HEK293T (cell line): Measurements from ENCODE around the gene FARP2.

Source experiments
- CTCF ChIA-PET: fragments of 350-600 bp; formaldehyde crosslinking; extraction: SDS; loops from one replicate; lab custom pipeline; 2021; ENCODE audit warnings: antibody characterized with exemption, inconsistent platforms; lab: Yijun Ruan, JAX
- POLR2A ChIA-PET: fragments of 350-600 bp; formaldehyde crosslinking; extraction: SDS; loops from one replicate; lab custom pipeline; 2020; ENCODE audit warnings: antibody characterized with exemption, inconsistent platforms; lab: Yijun Ruan, JAX
- DNase-seq: peaks from one replicate; pipeline ENCODE4 v3.0.0; 2012; ENCODE audit warnings: mixed read lengths; ENCODE audit errors: extremely low spot score
- ARNT ChIP-seq: fragments of 450-650 bp; IDR thresholded peaks from 2 replicates; pipeline ENCODE4 v1.6.1; 2017; ENCODE audit warnings: mild to moderate bottlenecking
- BHLHE40 ChIP-seq: fragments of 450-650 bp; IDR thresholded peaks from 2 replicates; pipeline ENCODE4 v1.6.1; 2016; ENCODE audit warnings: mild to moderate bottlenecking, moderate library complexity, borderline replicate concordance
- CTBP1 ChIP-seq: fragments of 450-650 bp; IDR thresholded peaks from 2 replicates; pipeline ENCODE4 v1.6.1; 2016; ENCODE audit warnings: borderline replicate concordance
- ELF4 ChIP-seq: fragments of 450-650 bp; IDR thresholded peaks from 2 replicates; pipeline ENCODE4 v1.6.1; 2017; ENCODE audit warnings: antibody characterized with exemption
- FOXA1 ChIP-seq: fragments of 450-650 bp; IDR thresholded peaks from 2 replicates; pipeline ENCODE4 v1.6.1; 2016; ENCODE audit warnings: mild to moderate bottlenecking
- FOXK2 ChIP-seq: fragments of 450-650 bp; IDR thresholded peaks from 2 replicates; pipeline ENCODE4 v1.6.1; 2016; ENCODE audit warnings: mild to moderate bottlenecking
- FOXM1 ChIP-seq: fragments of 450-650 bp; IDR thresholded peaks from 2 replicates; pipeline ENCODE4 v1.6.1; 2017; ENCODE audit warnings: mild to moderate bottlenecking, borderline replicate concordance
- HDGF ChIP-seq: fragments of 450-650 bp; IDR thresholded peaks from 2 replicates; pipeline ENCODE4 v1.6.1; 2017; ENCODE audit warnings: antibody characterized with exemption, borderline replicate concordance
- L3MBTL2 ChIP-seq: fragments of 450-650 bp; conservative IDR thresholded peaks from 2 replicates; pipeline ENCODE4 v1.6.1; 2016; ENCODE audit warnings: mild to moderate bottlenecking
- LEF1 ChIP-seq: fragments of 450-650 bp; IDR thresholded peaks from 2 replicates; pipeline ENCODE4 v1.6.1; 2017; ENCODE audit warnings: mild to moderate bottlenecking, borderline replicate concordance
- NFRKB ChIP-seq: fragments of 450-650 bp; IDR thresholded peaks from 2 replicates; pipeline ENCODE4 v1.6.1; 2016; ENCODE audit warnings: mild to moderate bottlenecking, moderate library complexity
- SP1 ChIP-seq: fragments of 450-650 bp; IDR thresholded peaks from 2 replicates; pipeline ENCODE4 v1.6.1; 2017
- SUZ12 ChIP-seq: fragments of 450-650 bp; IDR thresholded peaks from 2 replicates; pipeline ENCODE4 v1.6.1; 2016; ENCODE audit warnings: mild to moderate bottlenecking
- TARDBP ChIP-seq: fragments of 450-650 bp; IDR thresholded peaks from 2 replicates; pipeline ENCODE4 v1.6.1; 2016
- ZNF384 ChIP-seq: fragments of 450-650 bp; IDR thresholded peaks from 2 replicates; pipeline ENCODE4 v1.6.1; 2016
- TF ChIP-seq, protein P1 (sequence below): fragments of 450-650 bp; IDR thresholded peaks from 2 replicates; pipeline ENCODE4 v1.6.1; 2016

Gene FARP2

DNA sequence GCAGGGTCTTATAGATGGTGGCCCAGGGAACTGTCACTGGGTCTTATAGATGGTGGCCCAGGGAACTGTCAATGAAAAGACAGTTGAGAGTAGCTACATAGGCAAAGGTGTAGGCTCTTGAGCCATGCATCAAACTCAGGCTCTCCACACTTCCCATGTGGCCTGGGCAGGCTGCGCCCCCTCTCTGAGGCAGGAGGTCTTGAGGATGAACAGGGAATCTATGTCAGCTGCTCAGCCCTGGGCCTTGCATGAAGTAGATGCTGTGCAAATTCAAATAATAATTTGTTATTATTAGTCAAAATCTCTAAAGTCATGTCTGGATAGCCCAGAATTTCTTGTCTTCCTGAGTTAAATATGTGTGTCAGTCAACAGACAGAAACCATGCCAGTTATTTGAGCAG, 125.6 kb downstream of the FARP2 start:
- CTCF ChIA-PET = no interaction called here
- no peak for DNase-seq
- POLR2A ChIA-PET = no interaction called here
- TF ChIP-seq ARNT = no peak
- TF ChIP-seq LEF1 = no peak
- no peak for TF ChIP-seq L3MBTL2
- TF ChIP-seq SUZ12 = no peak
- TF ChIP-seq SP1 = no peak
- TF ChIP-seq, protein P1, sequence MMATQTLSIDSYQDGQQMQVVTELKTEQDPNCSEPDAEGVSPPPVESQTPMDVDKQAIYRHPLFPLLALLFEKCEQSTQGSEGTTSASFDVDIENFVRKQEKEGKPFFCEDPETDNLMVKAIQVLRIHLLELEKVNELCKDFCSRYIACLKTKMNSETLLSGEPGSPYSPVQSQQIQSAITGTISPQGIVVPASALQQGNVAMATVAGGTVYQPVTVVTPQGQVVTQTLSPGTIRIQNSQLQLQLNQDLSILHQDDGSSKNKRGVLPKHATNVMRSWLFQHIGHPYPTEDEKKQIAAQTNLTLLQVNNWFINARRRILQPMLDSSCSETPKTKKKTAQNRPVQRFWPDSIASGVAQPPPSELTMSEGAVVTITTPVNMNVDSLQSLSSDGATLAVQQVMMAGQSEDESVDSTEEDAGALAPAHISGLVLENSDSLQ = no peak
- no peak for TF ChIP-seq TARDBP
- TF ChIP-seq FOXK2 = no peak
- TF ChIP-seq ZNF384 = no peak
- no peak for TF ChIP-seq ELF4
- TF ChIP-seq FOXA1 = no peak
- no peak for TF ChIP-seq CTBP1
- TF ChIP-seq NFRKB = no peak
- TF ChIP-seq FOXM1 = no peak

DNA sequence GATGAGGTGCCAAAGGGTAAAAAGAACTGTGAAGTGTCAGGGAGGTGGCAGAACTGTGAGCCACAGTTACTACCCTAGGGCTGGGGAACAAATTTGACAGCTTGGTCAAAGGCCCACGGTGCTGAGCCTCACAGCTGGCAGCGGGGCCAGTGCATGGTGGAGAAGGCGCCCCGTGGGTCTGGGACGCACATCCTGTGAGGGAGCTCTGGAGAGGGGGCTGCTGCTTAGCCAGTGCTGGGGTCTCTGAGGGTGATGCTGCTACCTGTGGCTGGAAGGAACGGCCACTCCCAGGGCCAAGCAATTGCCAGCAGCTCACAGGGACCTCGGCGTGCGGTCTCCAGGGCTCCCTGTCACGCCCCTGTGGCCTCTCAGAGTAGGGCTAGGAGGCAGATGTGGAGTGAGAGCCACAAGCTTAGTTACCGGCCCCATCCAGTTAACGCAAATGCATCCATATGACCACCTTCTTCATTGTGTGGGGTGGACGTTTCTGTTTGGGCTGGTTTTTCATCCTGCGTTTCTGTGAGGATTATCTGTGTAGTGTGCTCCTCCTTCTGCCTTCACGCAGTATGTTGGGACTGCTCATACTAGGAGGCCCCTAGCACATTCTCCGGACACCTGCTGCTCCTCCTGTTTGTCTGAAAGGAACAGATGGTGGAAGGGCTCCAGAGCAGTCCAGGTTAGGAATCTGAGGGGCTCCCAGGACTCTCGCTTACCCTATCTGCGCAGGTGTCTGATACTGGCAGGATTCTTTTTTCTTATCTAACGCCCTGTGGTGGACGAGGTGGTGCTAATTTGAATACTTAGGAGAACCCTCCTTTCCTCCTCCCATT, 126.3 kb downstream of the FARP2 start:
- CTCF ChIA-PET = no interaction called here
- DNase-seq = no peak
- TF ChIP-seq ELF4 = no peak
- TF ChIP-seq FOXK2 = no peak
- TF ChIP-seq BHLHE40 = no peak
- TF ChIP-seq HDGF = no peak
- no peak for TF ChIP-seq ARNT
- TF ChIP-seq SP1 = no peak
- no peak for TF ChIP-seq CTBP1
- no peak for TF ChIP-seq FOXM1
- TF ChIP-seq TARDBP = no peak
- no peak for TF ChIP-seq ZNF384
- POLR2A ChIA-PET = no interaction called here

DNA sequence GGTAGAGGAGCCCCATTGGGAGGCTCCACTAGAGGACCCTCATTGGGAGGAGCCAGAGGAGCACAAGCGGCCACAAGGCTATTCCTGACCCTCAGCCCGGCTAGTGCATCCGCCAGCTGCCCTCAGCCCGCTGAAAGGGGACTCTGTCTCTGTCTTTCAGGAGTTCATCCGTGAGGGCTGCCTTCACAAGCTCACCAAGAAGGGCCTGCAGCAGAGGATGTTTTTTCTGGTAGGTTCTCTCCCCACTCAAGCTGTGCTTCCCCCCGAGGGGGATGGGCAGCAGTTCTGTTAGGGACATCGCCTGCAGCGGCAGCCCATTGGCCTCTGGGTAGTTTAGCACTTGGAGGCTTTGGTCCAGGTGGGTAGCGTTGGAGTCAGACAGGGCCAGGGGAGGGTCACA, 127.2 kb downstream of the FARP2 start:
- CTCF ChIA-PET = no interaction called here
- DNase-seq = no peak
- POLR2A ChIA-PET = no interaction called here
- no peak for TF ChIP-seq HDGF
- TF ChIP-seq TARDBP = no peak
- TF ChIP-seq FOXA1 = no peak
- no peak for TF ChIP-seq FOXM1
- no peak for TF ChIP-seq ELF4
- no peak for TF ChIP-seq ZNF384
- no peak for TF ChIP-seq SUZ12
- no peak for TF ChIP-seq LEF1
- no peak for TF ChIP-seq FOXK2
- TF ChIP-seq BHLHE40 = no peak
- no peak for TF ChIP-seq ARNT
- TF ChIP-seq, protein P1 = no peak
- no peak for TF ChIP-seq SP1
- TF ChIP-seq NFRKB = no peak
- no peak for TF ChIP-seq L3MBTL2

DNA sequence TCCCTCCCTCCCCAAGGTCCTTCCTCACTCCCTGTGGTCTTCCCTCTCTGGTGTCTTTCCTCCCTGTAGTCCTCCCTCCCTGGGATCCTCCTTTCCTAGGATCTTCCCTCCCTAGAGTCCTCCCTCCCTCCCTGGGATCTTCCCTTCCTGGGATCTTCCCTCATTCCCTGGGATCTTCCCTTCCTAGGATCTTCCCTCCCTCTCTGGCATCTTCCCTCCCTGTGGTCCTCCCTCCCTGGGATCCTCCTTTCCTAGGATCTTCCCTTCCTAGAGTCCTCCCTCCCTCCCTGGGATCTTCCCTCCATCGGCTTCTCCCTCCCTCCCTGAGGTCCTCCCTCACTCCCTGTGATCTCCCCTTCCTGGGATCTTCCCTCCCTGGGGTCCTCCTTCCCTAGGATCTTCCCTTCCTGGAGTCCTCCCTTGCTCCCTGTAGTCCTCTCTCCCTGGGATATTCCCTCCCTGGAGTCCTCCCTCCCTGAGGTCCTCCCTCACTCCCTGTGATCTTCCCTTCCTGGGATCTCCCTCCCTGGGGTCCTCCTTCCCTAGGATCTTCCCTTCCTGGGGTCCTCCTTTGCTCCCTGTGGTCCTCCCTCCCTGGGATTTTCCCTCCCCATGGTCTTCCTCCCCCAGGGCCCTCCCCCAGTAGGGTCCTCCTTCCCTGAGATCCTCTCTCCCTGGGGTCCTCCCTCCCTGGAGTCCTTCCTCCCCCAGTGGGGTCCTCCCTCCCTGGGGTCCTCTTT, 129.3 kb downstream of the FARP2 start:
- POLR2A ChIA-PET = no interaction called here
- TF ChIP-seq, protein P1 = no peak
- no peak for DNase-seq
- CTCF ChIA-PET = no interaction called here

DNA sequence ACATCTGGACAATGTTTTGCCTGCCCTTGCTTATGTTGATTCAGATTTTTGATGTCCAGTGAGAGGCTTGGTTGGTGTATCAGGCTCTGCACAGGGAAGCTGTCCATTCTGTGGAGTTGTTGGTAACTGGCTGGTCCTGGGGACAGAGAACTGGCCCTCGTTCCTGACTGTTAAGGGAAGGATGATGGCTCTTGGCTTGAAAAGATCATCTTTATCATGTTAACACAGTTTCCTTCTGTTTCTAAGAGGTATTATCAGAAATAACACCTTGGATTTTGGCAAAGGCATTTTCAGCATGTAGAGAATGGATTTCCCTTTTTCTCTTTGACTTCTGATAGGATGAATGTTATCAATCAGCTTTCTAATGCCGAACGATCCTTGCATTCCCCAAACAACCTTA, 133.0 kb downstream of the FARP2 start:
- ChIA-PET POLR2A (no interaction called here), CTCF (no interaction called here)
- DNase-seq = no peak
- TF ChIP-seq ARNT = no peak
- TF ChIP-seq L3MBTL2 = no peak
- no peak for TF ChIP-seq HDGF
- no peak for TF ChIP-seq FOXM1
- no peak for TF ChIP-seq ELF4
- TF ChIP-seq SUZ12 = no peak
- no peak for TF ChIP-seq CTBP1
- TF ChIP-seq ZNF384 = no peak
- no peak for TF ChIP-seq TARDBP
- no peak for TF ChIP-seq FOXK2
- no peak for TF ChIP-seq BHLHE40
- no peak for TF ChIP-seq FOXA1

DNA sequence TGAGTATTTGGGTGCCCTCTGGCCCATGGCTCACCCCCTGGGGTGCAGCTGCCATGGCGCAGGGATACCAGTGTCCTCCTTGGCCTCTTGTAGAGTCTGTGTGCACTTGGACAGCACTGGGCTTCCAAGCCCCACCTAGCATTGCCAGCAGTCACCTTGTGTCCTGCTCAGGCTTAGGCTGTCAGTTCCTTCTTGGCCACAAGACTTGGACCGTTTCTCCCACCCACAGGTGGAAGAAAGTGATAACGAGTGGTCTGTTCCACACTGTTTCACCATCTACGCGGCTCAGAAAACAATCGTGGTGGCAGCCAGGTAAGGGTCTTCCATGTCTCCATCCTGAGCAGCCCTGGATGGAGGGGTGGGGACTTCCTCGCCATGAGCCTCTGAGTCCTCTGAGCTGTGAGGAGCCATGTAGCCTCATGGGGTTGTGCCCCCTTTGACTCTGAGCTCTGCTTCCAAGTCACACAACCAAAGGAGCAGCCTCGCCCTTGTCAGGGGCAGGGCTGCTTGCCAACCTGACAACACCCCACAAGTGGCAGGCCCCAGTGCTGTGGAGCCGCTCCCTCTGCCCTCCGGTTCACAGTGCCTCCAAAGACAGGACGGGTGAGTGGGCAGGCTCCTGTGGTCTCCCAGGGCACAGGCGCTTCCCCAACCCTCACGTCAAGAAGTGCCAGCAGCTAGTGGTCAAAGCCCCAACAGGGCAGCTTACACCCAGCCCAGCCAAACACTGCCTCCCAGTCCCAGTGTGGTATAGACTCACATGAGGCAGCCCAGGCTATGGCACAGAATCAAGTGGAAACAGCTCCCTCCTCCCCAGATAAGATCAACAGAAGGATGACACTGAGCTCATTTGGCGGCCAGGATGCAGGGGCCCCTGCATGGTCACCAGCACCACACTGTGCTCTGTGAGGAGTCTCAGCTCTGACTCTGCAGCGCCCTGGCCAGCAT, 133.9 kb downstream of the FARP2 start:
- TF ChIP-seq L3MBTL2 (no peak), TARDBP (no peak), FOXM1 (no peak), CTBP1 (no peak), BHLHE40 (no peak), NFRKB (no peak), LEF1 (no peak), SP1 (no peak)
- TF ChIP-seq, protein P1 = no peak
- DNase-seq = no peak
- POLR2A ChIA-PET = interaction anchor here (0.7 kb wide), 1 partner anchor 15 kb away, joined by 3 read pairs; no protein-coding TSS in a partner anchor
- CTCF ChIA-PET = no interaction called here
